Activated naive CD8-positive, alpha-beta T cell (primary cell): ENCODE data around the gene DNAJC6.

Experiments
- H3K27ac Mint-ChIP-seq: one replicate; pipeline ENCODE4 v1.8.0; 2021; ENCODE audit warnings: mixed read lengths
- H3K27me3 Mint-ChIP-seq: one replicate; pipeline ENCODE4 v1.8.0; 2021; ENCODE audit warnings: mixed read lengths
- H3K36me3 Mint-ChIP-seq: one replicate; pipeline ENCODE4 v1.8.0; 2021; ENCODE audit warnings: mixed read lengths
- H3K4me1 Mint-ChIP-seq: one replicate; pipeline ENCODE4 v1.8.0; 2021; ENCODE audit warnings: low read depth, mixed read lengths
- H3K4me3 Mint-ChIP-seq: one replicate; pipeline ENCODE4 v1.8.0; 2021; ENCODE audit warnings: mild to moderate bottlenecking, mixed read lengths
- H3K9me3 Mint-ChIP-seq: one replicate; pipeline ENCODE4 v1.8.0; 2021; ENCODE audit warnings: low read depth, mixed read lengths

Gene DNAJC6

GRCh38 chr1:65393928-65394327 lies 84.6 kb downstream of the DNAJC6 start:
- no peaks in the 10 kb centered on the region for H3K9me3 Mint-ChIP-seq
- no peak overlapping the region for H3K27ac Mint-ChIP-seq
- peaks cover 4% of the 10 kb centered on the region for H3K4me1 Mint-ChIP-seq
- H3K36me3 Mint-ChIP-seq: peaks cover 4% of the 10 kb centered on the region
- H3K4me3 Mint-ChIP-seq: no peak overlapping the region
- no peaks in the 10 kb centered on the region for H3K27me3 Mint-ChIP-seq

- H3K4me1 Mint-ChIP-seq: peaks cover 4% of the 10 kb centered on the region
Observed at GRCh38 chr1:65395887-65396612, 86.7 kb downstream of the DNAJC6 start.

GRCh38 chr1:65398083-65398482 lies 88.7 kb downstream of the DNAJC6 start:
- Mint-ChIP-seq H3K27ac (no peak overlapping the region), H3K27me3 (no peaks in the 10 kb centered on the region), H3K4me3 (no peak overlapping the region), H3K9me3 (no peaks in the 10 kb centered on the region), H3K36me3 (peaks cover 6% of the 10 kb centered on the region), H3K4me1 (peaks cover 4% of the 10 kb centered on the region)

More at GRCh38 chr1:65395887-65396612, 86.7 kb downstream of the DNAJC6 start:
- Mint-ChIP-seq H3K9me3 (no peaks in the 10 kb centered on the region), H3K36me3 (peaks cover 6% of the 10 kb centered on the region), H3K27me3 (no peaks in the 10 kb centered on the region), H3K27ac (no peak overlapping the region), H3K4me3 (no peak overlapping the region)

GRCh38 chr1:65399003-65399402 lies 89.7 kb downstream of the DNAJC6 start:
- Mint-ChIP-seq H3K27me3 (no peaks in the 10 kb centered on the region), H3K27ac (no peak overlapping the region), H3K4me3 (no peak overlapping the region), H3K4me1 (peaks cover 4% of the 10 kb centered on the region), H3K9me3 (no peaks in the 10 kb centered on the region), H3K36me3 (peaks cover 6% of the 10 kb centered on the region)

- H3K4me1 Mint-ChIP-seq: no peaks in the 10 kb centered on the region
- H3K27me3 Mint-ChIP-seq: no peaks in the 10 kb centered on the region
- no peak overlapping the region for H3K4me3 Mint-ChIP-seq
- no peaks in the 10 kb centered on the region for H3K9me3 Mint-ChIP-seq
- peaks cover 5% of the 10 kb centered on the region for H3K36me3 Mint-ChIP-seq
- H3K27ac Mint-ChIP-seq: no peak overlapping the region
Observed at GRCh38 chr1:65401612-65402011, 92.3 kb downstream of the DNAJC6 start.

GRCh38 chr1:65404941-65405340 lies 95.6 kb downstream of the DNAJC6 start:
- H3K9me3 Mint-ChIP-seq: peaks cover 3% of the 10 kb centered on the region

GRCh38 chr1:65407877-65408276 lies 98.5 kb downstream of the DNAJC6 start:
- peaks cover 3% of the 10 kb centered on the region for H3K9me3 Mint-ChIP-seq
- H3K4me1 Mint-ChIP-seq: no peaks in the 10 kb centered on the region
- no peak overlapping the region for H3K4me3 Mint-ChIP-seq
- H3K27me3 Mint-ChIP-seq: peaks cover 4% of the 10 kb centered on the region
- H3K27ac Mint-ChIP-seq: no peak overlapping the region
- H3K36me3 Mint-ChIP-seq: peaks cover 18% of the 10 kb centered on the region

More at GRCh38 chr1:65404941-65405340, 95.6 kb downstream of the DNAJC6 start:
- Mint-ChIP-seq H3K4me1 (no peaks in the 10 kb centered on the region), H3K27ac (no peak overlapping the region), H3K27me3 (peaks cover 4% of the 10 kb centered on the region), H3K4me3 (no peak overlapping the region), H3K36me3 (peaks cover 9% of the 10 kb centered on the region)

GRCh38 chr1:65409314-65409713 lies 100.0 kb downstream of the DNAJC6 start:
- H3K36me3 Mint-ChIP-seq: peaks cover 20% of the 10 kb centered on the region
- H3K4me3 Mint-ChIP-seq: no peak overlapping the region
- no peak overlapping the region for H3K27ac Mint-ChIP-seq
- peaks cover 4% of the 10 kb centered on the region for H3K27me3 Mint-ChIP-seq
- no peaks in the 10 kb centered on the region for H3K4me1 Mint-ChIP-seq
- H3K9me3 Mint-ChIP-seq: peaks cover 3% of the 10 kb centered on the region

GRCh38 chr1:65409816-65410326 lies 100.5 kb downstream of the DNAJC6 start:
- Mint-ChIP-seq H3K4me1 (no peaks in the 10 kb centered on the region), H3K4me3 (no peak overlapping the region), H3K9me3 (peaks cover 3% of the 10 kb centered on the region), H3K36me3 (peaks cover 20% of the 10 kb centered on the region), H3K27ac (no peak overlapping the region), H3K27me3 (peaks cover 4% of the 10 kb centered on the region)

GRCh38 chr1:65412256-65412983 lies 103.1 kb downstream of the DNAJC6 start:
- Mint-ChIP-seq H3K4me3 (no peak overlapping the region), H3K36me3 (peaks cover 18% of the 10 kb centered on the region)

GRCh38 chr1:65412984-65413375 lies 103.6 kb downstream of the DNAJC6 start:
- H3K9me3 Mint-ChIP-seq: peaks cover 3% of the 10 kb centered on the region
- no peak overlapping the region for H3K27ac Mint-ChIP-seq
- H3K4me1 Mint-ChIP-seq: no peaks in the 10 kb centered on the region
- peaks cover 3% of the 10 kb centered on the region for H3K27me3 Mint-ChIP-seq
- H3K36me3 Mint-ChIP-seq: peaks cover 18% of the 10 kb centered on the region
- no peak overlapping the region for H3K4me3 Mint-ChIP-seq

More at GRCh38 chr1:65412256-65412983, 103.1 kb downstream of the DNAJC6 start:
- peaks cover 4% of the 10 kb centered on the region for H3K27me3 Mint-ChIP-seq
- no peak overlapping the region for H3K27ac Mint-ChIP-seq
- peaks cover 3% of the 10 kb centered on the region for H3K9me3 Mint-ChIP-seq
- H3K4me1 Mint-ChIP-seq: no peaks in the 10 kb centered on the region

- Mint-ChIP-seq H3K9me3 (peaks cover 3% of the 10 kb centered on the region), H3K4me1 (peaks cover 7% of the 10 kb centered on the region), H3K4me3 (no peak overlapping the region), H3K27me3 (peaks cover 3% of the 10 kb centered on the region), H3K27ac (no peak overlapping the region), H3K36me3 (peaks cover 15% of the 10 kb centered on the region)
Observed at GRCh38 chr1:65414538-65414937, 105.2 kb downstream of the DNAJC6 start.

- no peaks in the 10 kb centered on the region for H3K9me3 Mint-ChIP-seq
- no peaks in the 10 kb centered on the region for H3K27me3 Mint-ChIP-seq
- H3K36me3 Mint-ChIP-seq: peaks cover 4% of the 10 kb centered on the region
- peaks cover 10% of the 10 kb centered on the region for H3K4me1 Mint-ChIP-seq
- no peak overlapping the region for H3K27ac Mint-ChIP-seq
- H3K4me3 Mint-ChIP-seq: no peak overlapping the region
Observed at GRCh38 chr1:65416767-65417166, 107.4 kb downstream of the DNAJC6 start.

- no peak overlapping the region for H3K4me3 Mint-ChIP-seq
- H3K27me3 Mint-ChIP-seq: no peaks in the 10 kb centered on the region
- H3K36me3 Mint-ChIP-seq: peaks cover 2% of the 10 kb centered on the region
- no peak overlapping the region for H3K27ac Mint-ChIP-seq
- H3K4me1 Mint-ChIP-seq: peaks cover 10% of the 10 kb centered on the region
- no peaks in the 10 kb centered on the region for H3K9me3 Mint-ChIP-seq
Observed at GRCh38 chr1:65417729-65418128, 108.4 kb downstream of the DNAJC6 start.

- no peak overlapping the region for H3K27ac Mint-ChIP-seq
- H3K4me1 Mint-ChIP-seq: peaks cover 10% of the 10 kb centered on the region
- no peak overlapping the region for H3K4me3 Mint-ChIP-seq
- H3K27me3 Mint-ChIP-seq: no peaks in the 10 kb centered on the region
- no peaks in the 10 kb centered on the region for H3K9me3 Mint-ChIP-seq
- H3K36me3 Mint-ChIP-seq: peaks cover 2% of the 10 kb centered on the region
Observed at GRCh38 chr1:65418522-65419185, 109.3 kb downstream of the DNAJC6 start.
